AG20443 (cell line): Measurements from ENCODE around the gene DHRS11.

Experiments
- DNase-seq: peaks from one replicate; pipeline ENCODE4 v3.0.0; 2012; ENCODE audit warnings: low spot score, mixed read lengths

Gene DHRS11

DNA sequence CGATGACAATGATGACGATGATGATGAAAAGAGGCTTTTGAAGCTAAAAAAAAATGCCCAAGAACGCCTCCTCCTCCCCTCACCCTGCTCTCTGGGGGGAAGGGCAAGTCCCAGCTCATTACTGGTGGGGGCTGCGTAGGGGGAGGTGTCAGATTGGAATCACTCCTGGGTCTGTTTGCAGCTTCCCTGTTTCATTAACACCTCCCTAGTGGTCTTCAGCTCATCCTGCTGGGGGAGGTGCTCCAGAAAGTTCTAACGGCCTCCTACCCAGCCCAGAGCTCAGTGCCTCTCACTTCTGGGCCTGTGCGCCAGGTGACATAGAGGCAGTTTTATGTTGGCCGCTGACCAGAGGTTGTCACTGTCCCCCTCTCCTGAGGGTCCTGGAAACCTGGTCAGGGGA is 22.4 kb downstream of the DHRS11 start:
- no peak for DNase-seq

- no peak for DNase-seq
These were observed 23.3 kb downstream of the DHRS11 start for GRCh38 chr17:36614933-36615332.

- DNase-seq: no peak
These were observed 24.7 kb downstream of the DHRS11 start for GRCh38 chr17:36616061-36617029.

DNA sequence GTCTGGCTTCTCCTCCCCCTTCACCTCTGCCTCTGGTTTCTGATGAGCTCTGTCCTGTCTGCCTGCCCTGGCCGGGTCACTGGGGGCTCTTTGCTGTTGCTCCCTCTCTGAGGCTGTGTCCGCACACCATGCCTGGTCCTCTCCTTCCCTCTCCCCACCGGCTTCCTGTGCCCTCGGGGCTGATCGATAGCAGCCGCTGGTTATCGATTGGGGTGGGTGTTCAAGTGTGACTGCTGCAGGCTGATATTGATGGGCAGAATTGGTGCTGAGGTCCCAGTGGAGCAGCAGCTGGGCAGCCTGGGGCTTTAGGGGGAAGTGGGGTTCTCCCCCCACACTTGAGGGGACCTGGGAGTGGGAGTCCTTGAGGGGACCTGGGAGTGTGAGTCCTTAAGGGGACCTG is 26.1 kb downstream of the DHRS11 start:
- no peak for DNase-seq

GRCh38 chr17:36623281-36623680 is 31.6 kb downstream of the DHRS11 start:
- DNase-seq: no peak

GRCh38 chr17:36625188-36625587 is 33.5 kb downstream of the DHRS11 start:
- DNase-seq: no peak

DNA sequence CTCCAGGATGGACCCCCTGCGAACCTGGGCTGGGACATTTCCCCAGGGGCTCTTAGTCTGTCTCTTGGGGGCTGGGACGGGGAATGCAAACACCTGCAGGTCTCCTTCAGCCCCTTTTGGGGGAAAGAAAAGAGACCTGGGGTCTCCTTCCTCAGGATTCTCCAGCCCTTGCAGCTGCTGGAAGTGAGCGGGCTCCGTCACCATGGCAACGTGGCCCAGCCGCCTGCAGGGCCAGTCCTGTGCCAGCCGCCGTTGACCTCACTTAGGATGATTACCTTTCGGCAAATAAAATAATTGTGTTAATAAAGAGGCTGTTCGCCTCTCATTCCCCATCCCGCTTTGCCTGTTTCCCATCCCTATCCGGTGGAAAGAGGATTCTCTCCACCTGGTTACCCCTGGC is 35.4 kb downstream of the DHRS11 start:
- DNase-seq: no peak

DNA sequence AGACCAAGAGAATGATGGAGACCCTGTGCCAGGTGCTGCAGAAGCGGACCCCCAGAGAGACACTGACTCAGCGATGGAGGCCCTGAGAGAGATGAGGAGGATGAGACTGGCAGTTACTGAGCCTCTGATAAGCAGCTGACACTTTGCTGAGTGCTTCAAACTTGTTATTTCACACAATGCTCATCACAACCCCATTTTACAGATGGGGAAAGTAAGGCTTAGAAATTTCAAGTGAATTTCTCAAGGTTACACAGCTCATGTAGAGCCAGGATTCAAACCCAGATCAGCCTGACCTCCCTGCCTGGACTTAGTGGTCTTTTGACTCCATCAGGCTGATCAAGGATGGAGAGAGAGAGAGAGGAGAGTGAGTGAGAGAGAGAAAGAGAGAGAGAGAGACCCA is 36.9 kb downstream of the DHRS11 start:
- no peak for DNase-seq

GRCh38 chr17:36629252-36629847 is 37.7 kb downstream of the DHRS11 start:
- DNase-seq: peak; percentile 92

DNA sequence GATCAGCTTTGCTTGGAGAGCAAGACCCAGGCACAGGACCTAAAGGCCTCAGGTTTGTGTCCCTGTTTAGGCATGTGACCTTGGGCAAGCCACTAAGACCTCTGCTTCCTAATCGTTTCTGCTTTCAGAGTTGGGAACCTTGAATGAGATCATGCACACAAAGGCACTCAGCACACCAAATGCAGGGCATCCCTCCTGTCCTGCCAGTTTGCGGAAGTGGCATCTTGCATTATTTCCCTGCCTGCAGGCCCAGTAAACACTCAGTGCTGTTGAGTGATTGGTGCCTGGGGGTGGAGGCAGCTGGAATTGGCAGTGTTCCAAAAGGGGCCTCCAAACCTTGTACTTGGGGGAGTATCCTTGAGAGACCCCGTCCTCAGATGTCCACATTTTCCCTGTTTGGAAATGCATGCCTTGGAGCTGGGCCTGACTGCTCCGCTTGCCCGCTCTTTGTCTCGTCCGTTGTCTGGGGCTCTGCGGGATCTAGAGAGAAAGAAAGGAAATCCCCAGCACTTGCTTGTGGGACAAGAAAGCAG is 38.4 kb downstream of the DHRS11 start:
- no peak for DNase-seq

GRCh38 chr17:36631022-36631421 is 39.3 kb downstream of the DHRS11 start:
- no peak for DNase-seq

- DNase-seq: no peak
These were observed 41.5 kb downstream of the DHRS11 start for GRCh38 chr17:36632916-36633771.

DNA sequence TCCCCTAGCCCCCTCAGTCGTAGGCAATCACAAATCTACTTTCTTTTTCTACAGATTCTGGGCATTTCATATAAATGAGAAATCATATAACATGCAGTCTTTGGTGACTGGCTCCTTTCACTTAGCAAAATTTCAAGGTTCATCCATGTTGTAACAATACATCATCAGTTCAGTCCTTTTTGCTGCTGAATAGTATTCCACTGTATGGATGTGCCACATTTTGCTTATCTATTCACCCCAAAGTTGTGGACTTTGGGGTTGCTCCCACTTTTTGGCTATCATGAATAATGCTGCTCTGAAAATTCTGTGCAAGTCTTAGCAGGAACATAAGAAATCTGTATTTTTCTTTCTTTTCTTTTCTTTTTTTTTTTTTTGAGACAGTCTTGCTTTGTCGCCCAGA is 48.7 kb downstream of the DHRS11 start:
- no peak for DNase-seq

DNA sequence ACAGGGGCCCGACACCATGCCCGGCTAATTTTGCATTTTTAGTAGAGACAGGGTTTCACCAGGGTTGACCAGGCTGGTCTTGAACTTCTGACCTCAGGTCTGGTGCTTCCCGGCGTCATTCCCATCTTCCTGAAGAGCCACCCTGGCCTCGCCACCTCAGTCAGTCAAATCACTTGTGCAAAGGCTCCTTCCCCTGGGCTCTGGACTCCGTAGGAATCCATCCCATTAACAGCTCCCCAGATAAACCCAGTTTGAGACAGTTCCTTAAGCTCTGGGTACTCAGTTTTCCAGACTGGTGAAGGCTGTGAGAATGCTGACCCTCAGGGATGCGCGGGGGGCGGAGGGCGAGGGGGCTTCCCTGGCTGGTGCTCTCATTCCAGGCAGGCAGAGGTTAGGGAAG is 49.2 kb downstream of the DHRS11 start:
- no peak for DNase-seq

- no peak for DNase-seq
These were observed 49.7 kb downstream of the DHRS11 start for GRCh38 chr17:36641331-36641876.

DNA sequence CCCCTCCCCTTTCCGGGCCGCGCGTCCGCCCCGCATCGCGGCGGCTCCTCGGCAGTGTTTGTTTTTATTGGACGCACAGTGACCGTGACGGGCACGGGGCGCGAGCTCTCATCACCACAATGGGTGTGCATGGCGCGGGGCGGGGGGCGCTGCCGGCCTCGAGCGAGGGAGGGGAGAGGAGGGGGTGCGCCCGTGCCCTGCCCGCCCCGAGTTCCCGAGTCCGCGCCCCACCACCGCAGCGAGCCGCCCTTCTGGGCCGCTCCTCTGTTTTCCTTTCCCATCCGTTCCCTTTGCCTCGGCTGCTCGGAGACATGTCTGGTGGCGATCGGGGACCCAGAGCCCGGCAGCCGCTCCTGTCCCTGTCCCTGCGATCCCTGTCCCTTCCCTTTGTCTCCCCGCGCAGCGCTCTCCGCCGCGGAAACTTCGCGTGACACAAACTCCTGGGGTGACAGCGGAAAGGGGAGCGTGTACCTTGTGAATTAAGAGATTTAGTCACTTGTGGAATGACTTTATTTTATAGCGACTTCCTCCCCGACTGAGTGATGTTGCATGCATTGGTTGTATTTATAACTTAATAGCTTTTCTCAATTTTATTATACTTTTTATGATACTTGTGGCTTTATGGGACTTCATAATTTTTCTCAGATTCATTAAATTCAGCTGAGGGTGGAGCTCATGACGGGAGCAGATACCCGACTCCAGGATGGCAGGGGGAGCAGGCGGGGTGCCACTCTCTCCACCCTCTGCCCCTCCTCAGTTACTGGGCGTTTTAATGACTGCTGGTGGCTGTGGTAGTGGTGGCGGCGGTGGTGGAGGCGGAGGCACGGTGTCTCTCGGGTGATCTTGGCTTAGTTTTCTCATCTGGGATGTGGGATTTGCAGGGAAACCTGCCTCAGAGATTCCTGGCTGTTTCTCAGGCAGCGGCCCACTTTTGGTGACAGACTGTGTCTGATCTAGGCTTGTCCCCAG is 50.5 kb downstream of the DHRS11 start:
- peak; percentile 45 for DNase-seq

DNA sequence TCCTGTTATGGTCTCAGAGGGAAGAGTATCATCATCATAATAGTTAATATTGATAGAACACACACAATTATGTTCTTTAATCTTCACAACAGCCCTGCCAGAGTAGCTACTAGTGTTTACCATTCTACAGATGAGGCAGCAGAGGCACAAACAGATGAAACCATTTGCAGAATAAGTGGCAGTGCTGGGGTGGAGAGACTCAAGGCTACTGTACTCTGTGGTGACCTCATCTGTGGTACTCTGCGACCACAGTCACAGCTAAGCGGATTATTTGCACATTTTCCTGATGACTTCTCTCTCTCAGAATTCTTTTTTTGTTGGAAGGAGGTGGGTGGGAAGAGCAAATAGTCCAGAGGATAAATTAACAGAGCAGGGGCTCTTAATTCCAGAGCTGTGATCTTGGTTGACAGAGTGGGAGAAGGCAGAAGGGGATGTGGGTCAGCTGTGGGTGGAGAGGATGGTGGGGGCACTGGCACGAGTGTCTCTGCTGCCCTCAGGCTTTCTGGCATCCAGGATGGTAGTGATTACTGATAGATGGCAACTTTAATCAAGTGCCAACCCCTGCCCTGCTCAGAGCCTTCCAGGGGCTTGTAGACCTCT is 51.5 kb downstream of the DHRS11 start:
- DNase-seq: no peak

DNA sequence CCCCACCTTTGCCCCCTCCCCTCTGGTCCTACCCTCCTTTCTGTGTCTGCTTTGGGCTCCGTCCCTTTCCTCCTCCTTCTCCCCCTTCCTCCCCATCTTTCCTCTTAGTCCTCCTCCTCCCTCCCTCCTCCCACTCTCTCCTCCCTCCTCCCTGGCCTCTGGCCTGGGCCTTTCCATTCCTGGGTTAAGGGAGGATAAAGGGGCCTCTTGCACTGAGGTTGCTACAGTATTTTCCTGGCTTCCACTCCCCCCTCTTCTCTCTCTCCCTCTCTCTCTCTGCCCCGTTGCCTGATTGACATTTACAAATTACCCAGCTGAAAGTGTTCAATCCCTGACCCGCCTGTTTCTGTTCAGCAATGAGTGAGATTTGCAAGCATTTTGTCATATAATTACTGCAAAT is 53.7 kb downstream of the DHRS11 start:
- no peak for DNase-seq

DNA sequence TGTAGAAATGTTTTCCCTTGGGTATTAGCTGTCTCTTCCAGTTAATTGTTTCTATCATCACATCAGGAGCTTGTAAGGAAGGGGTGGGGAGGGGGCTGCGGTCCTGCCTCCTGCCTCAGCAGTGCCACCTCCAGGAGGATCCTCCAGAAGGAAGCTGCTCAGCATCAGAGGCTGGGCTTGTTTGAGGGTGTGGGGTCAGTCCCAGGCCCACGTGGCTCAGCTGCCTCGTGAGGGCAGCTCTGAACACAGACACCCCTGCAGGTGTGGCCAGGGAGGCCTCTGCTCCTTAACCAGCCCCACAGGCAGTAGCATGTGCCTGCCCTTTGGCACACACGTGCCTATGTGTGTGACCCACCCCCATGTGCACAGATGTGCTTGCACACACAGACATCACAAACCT is 56.0 kb downstream of the DHRS11 start:
- no peak for DNase-seq

GRCh38 chr17:36650096-36650775 is 58.6 kb downstream of the DHRS11 start:
- DNase-seq: no peak
